Panc1 (cell line): Measurements from ENCODE around the gene FCMR. TPM values are rescaled to one million over a fixed set of nuclear protein-coding genes. Genes with fewer than 3 reads are reported as not detected.

Experiments used
- ATAC-seq: fragments of 200-7000 bp; cut with Tn5 transposase; 2 replicates; pipeline ENCODE4 v1.9.1; 2020; ENCODE audit warnings: mild to moderate bottlenecking, moderate library complexity
- BruUV-seq: library from RNA; stranded (reverse); fragments of 400-500 nt; replicated peaks from 2 replicates; lab custom pipeline; 2021; lab: Mats Ljungman, UMichigan
- CTCF ChIA-PET: fragments of 300-600 bp; sonication (Branson Sonifier 250); formaldehyde crosslinking; loops from one replicate; lab custom pipeline; 2022; ENCODE audit warnings: antibody characterized with exemption; lab: Charles Lee
- POLR2A ChIA-PET: fragments of 300-600 bp; sonication (Branson Sonifier 250); formaldehyde crosslinking; loops from one replicate; lab custom pipeline; 2022; ENCODE audit warnings: antibody characterized with exemption; lab: Charles Lee
- DNase-seq: peaks from one replicate; pipeline ENCODE4 v3.0.0-alpha.2; 2010; ENCODE audit warnings: low read depth, low spot score
- H3K27ac ChIP-seq: 2 replicates; pipeline ENCODE4 v1.5.1; 2011; ENCODE audit warnings: mild to moderate bottlenecking, low read length, inconsistent platforms
- H3K27me3 ChIP-seq: fragments of 200-500 bp; sonication (Bioruptor generic); 2 replicates; pipeline ENCODE4 v1.6.0; 2014; ENCODE audit warnings: low read length, inconsistent platforms; ENCODE audit not compliant: control insufficient read depth, insufficient read depth
- H3K36me3 ChIP-seq: fragments of 200-500 bp; sonication (Bioruptor generic); 2 replicates; pipeline ENCODE4 v1.5.1; 2014; ENCODE audit warnings: inconsistent platforms, mild to moderate bottlenecking, low read length, moderate library complexity; ENCODE audit not compliant: control insufficient read depth, insufficient read depth
- H3K4me1 ChIP-seq: 2 replicates; pipeline ENCODE4 v1.5.1; 2011; ENCODE audit warnings: inconsistent platforms, mild to moderate bottlenecking, low read length, moderate library complexity; ENCODE audit not compliant: control insufficient read depth, insufficient read depth
- H3K4me3 ChIP-seq, 2 experiments: 2 replicates each; pipeline ENCODE4 v1.5.1; 2011 to 2012; ENCODE audit warnings: low read depth in 2 of 2, low read length in 2 of 2, mild to moderate bottlenecking in 2 of 2, inconsistent platforms in 1 of 2, moderate library complexity in 1 of 2
- H3K9me3 ChIP-seq: fragments of 200-500 bp; sonication (Bioruptor generic); 2 replicates; pipeline ENCODE4 v1.5.1; 2014; ENCODE audit warnings: low read depth, mild to moderate bottlenecking, inconsistent platforms, low read length, moderate library complexity; ENCODE audit not compliant: control insufficient read depth, insufficient read depth
- CTCF ChIP-seq: fragments of 450-650 bp; IDR thresholded peaks from 2 replicates; pipeline ENCODE4 v1.5.1; 2017; ENCODE audit warnings: mild to moderate bottlenecking
- POLR2AphosphoS5 ChIP-seq: IDR thresholded peaks from 2 replicates; pipeline ENCODE4 v1.6.1; 2012; ENCODE audit warnings: mild to moderate bottlenecking, low read depth, low read length, moderate library complexity
- SIN3A ChIP-seq: IDR thresholded peaks from 2 replicates; pipeline ENCODE4 v1.6.1; 2012; ENCODE audit warnings: low read depth, mild to moderate bottlenecking, low read length, moderate library complexity, borderline replicate concordance; ENCODE audit not compliant: insufficient read depth
- TCF7L2 ChIP-seq: IDR thresholded peaks from 2 replicates; pipeline ENCODE4 v1.6.1; 2011; ENCODE audit warnings: mild to moderate bottlenecking, low read depth, low read length, inconsistent platforms
- in situ Hi-C: cut with HindIII; loops from 2 replicates; pipeline ENCODE4 v1.10.0; 2016; ENCODE audit warnings: low sequenced_read_pairs, low pct_unique_long_range_greater_than_20kb
- intact Hi-C: fragments of 100-400 bp; cut with micrococcal nuclease; formaldehyde crosslinking; loops from one replicate; pipeline ENCODE4 v1.10.0; 2022; ENCODE audit not compliant: unreplicated experiment
- total RNA-seq: library from RNA; stranded (reverse); gene quantifications from one replicate; pipeline ENCODE4 v1.2.1, GENCODE V29; 2021; ENCODE audit not compliant: unreplicated experiment
- TF ChIP-seq, protein P1 (sequence below), 2 experiments: IDR thresholded peaks; 2 replicates each; pipeline ENCODE4 v1.6.1; 2011 to 2012; ENCODE audit warnings: low read depth in 2 of 2, control low read depth in 1 of 2, low read length in 1 of 2, mild to moderate bottlenecking in 1 of 2, moderate library complexity in 1 of 2; ENCODE audit not compliant: insufficient read depth in 1 of 2

Gene FCMR
- total RNA-seq, 1 experiment from 2014 or later, result 0.41 TPM

- ChIA-PET CTCF (no interaction called here), POLR2A (no interaction called here)
- ATAC-seq (no peak), DNase-seq (no peak)
- TF ChIP-seq, protein P1, sequence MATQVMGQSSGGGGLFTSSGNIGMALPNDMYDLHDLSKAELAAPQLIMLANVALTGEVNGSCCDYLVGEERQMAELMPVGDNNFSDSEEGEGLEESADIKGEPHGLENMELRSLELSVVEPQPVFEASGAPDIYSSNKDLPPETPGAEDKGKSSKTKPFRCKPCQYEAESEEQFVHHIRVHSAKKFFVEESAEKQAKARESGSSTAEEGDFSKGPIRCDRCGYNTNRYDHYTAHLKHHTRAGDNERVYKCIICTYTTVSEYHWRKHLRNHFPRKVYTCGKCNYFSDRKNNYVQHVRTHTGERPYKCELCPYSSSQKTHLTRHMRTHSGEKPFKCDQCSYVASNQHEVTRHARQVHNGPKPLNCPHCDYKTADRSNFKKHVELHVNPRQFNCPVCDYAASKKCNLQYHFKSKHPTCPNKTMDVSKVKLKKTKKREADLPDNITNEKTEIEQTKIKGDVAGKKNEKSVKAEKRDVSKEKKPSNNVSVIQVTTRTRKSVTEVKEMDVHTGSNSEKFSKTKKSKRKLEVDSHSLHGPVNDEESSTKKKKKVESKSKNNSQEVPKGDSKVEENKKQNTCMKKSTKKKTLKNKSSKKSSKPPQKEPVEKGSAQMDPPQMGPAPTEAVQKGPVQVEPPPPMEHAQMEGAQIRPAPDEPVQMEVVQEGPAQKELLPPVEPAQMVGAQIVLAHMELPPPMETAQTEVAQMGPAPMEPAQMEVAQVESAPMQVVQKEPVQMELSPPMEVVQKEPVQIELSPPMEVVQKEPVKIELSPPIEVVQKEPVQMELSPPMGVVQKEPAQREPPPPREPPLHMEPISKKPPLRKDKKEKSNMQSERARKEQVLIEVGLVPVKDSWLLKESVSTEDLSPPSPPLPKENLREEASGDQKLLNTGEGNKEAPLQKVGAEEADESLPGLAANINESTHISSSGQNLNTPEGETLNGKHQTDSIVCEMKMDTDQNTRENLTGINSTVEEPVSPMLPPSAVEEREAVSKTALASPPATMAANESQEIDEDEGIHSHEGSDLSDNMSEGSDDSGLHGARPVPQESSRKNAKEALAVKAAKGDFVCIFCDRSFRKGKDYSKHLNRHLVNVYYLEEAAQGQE (IDR thresholded peaks at IDR 0.05; ENCODE audit: insufficient read depth in 1 of 2, low read depth in 2 of 2, low read length in 1 of 2), result no peak
- TF ChIP-seq CTCF (no peak), TCF7L2 (no peak), POLR2AphosphoS5 (no peak), SIN3A (no peak)
- in situ Hi-C loops, result no loop called here
- Histone ChIP-seq H3K9me3 (no peaks in the 10 kb centered on the region), H3K4me1 (no peaks in the 10 kb centered on the region), H3K4me3 (no peak overlapping the region), H3K27me3 (peaks cover 10% of the 10 kb centered on the region), H3K36me3 (no peaks in the 10 kb centered on the region), H3K27ac (no peak overlapping the region)
- intact Hi-C loops, result no loop called here
- no TSS peak for BruUV-seq
These were observed 17.2 kb downstream of the FCMR start for GRCh38 chr1:206904423-206905142.

DNA sequence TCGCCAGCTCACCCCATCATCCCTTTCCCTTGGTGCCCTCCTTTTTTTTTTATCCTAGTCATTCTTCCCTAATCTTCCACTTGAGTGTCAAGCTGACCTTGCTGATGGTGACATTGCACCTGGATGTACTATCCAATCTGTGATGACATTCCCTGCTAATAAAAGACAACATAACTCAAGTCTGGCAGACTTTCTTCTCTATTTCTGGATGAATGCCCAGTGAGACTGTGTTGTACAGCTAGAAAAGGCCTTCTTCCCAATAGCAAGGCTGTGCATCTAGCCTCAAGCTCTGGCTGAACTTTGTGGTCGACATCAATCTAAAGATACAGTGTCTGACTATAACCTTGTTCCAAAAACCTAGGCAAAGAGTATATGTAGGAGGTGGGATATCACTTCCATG lies 18.1 kb downstream of the FCMR start:
- in situ Hi-C loops, result no loop called here
- TF ChIP-seq POLR2AphosphoS5 (no peak), CTCF (no peak), SIN3A (no peak), TCF7L2 (no peak)
- TF ChIP-seq, protein P1 (IDR thresholded peaks at IDR 0.05; ENCODE audit: insufficient read depth in 1 of 2, low read depth in 2 of 2, low read length in 1 of 2), result no peak
- no peak overlapping the region for H3K27ac ChIP-seq
- H3K4me3 ChIP-seq, result no peak overlapping the region
- H3K36me3 ChIP-seq, result no peaks in the 10 kb centered on the region
- no peak for DNase-seq
- CTCF ChIA-PET, result no interaction called here
- no TSS peak for BruUV-seq
- no peak for ATAC-seq
- H3K4me1 ChIP-seq, result no peaks in the 10 kb centered on the region
- intact Hi-C loops, result no loop called here
- POLR2A ChIA-PET, result no interaction called here
- peaks cover 5% of the 10 kb centered on the region for H3K27me3 ChIP-seq
- H3K9me3 ChIP-seq, result no peaks in the 10 kb centered on the region
